Thoracic aorta (tissue), 2 donors: ENCODE data around the gene PLAAT5. TPM values are rescaled to one million over a fixed set of nuclear protein-coding genes. Genes with fewer than 3 reads are reported as not detected.

Source experiments
- ATAC-seq: fragments of 150-250 bp; one replicate; pipeline ENCODE4 v1.8.0; 2017; ENCODE audit warnings: low read depth; ENCODE audit not compliant: insufficient number of reproducible peaks, low FRiP score
- DNase-seq: peaks from one replicate; pipeline ENCODE4 v3.0.0-alpha.2; 2020; ENCODE audit warnings: low spot score
- H3K27ac ChIP-seq, 2 donors: fragments of 200-600 bp; sonication (generic); 1 replicate in 1 of 2; 2 replicates in 1 of 2; pipeline ENCODE4 v1.5.1; 2016; ENCODE audit warnings: mild to moderate bottlenecking in 2 of 2, moderate library complexity in 2 of 2
- H3K27me3 ChIP-seq: fragments of 200-600 bp; sonication (generic); replicated peaks from 2 replicates; pipeline ENCODE4 v1.6.0; 2016; ENCODE audit warnings: mild to moderate bottlenecking; ENCODE audit not compliant: insufficient read depth
- H3K36me3 ChIP-seq: fragments of 200-600 bp; sonication (generic); one replicate; pipeline ENCODE4 v1.5.1; 2016
- H3K4me1 ChIP-seq, 2 donors: fragments of 200-600 bp; sonication (generic); 1 replicate in 1 of 2; 2 replicates in 1 of 2; pipeline versions ENCODE4 v1.5.1 to v1.6.0; 2016; ENCODE audit warnings: low read depth in 2 of 2, mild to moderate bottlenecking in 1 of 2; ENCODE audit not compliant: control insufficient read depth in 1 of 2
- H3K4me3 ChIP-seq: fragments of 200-600 bp; sonication (generic); 2 replicates; pipeline ENCODE4 v1.5.1; 2016; ENCODE audit warnings: mild to moderate bottlenecking
- H3K9me3 ChIP-seq: fragments of 200-600 bp; sonication (generic); 2 replicates; pipeline ENCODE4 v1.5.1; 2016
- CTCF ChIP-seq: fragments of 200-600 bp; sonication (generic); IDR thresholded peaks from one replicate; pipeline ENCODE4 v1.5.1; 2019; ENCODE audit warnings: antibody characterized with exemption
- total RNA-seq, 2 donors: library from RNA; depleted of rRNA; stranded (reverse); fragments of >200 nt; gene quantifications; one replicate each; pipeline versions ENCODE4 v1.1.0 to v1.2.3, GENCODE V29; 2016

The PLAAT5 gene
- 1 to 10 TPM in 1 of 2 donors, under 1 TPM in 1; 0.49 to 1.8 TPM for total RNA-seq

- Histone ChIP-seq H3K9me3 (peaks cover 4% of the 10 kb centered on the region), H3K27ac (peak within 1 kb of the TSS in 1 of 2 donors; percentile 56), H3K4me3 (peak within 1 kb of the TSS; percentile 76), H3K4me1 (peaks cover 6 to 13% of the 10 kb centered on the region in 2 donors), H3K27me3 (no peaks in the 10 kb centered on the region), H3K36me3 (no peaks in the 10 kb centered on the region)
- no peak for TF ChIP-seq CTCF
- ATAC-seq (no peak), DNase-seq (no peak)
These were observed at the start of gene PLAAT5 for GRCh38 chr11:63490551-63491239. PLAAT5 (minus strand) TSS chr11:63491167; CDS start chr11:63491034, 133 bp downstream.

- DNase-seq (peak; percentile 52), ATAC-seq (peak; percentile 74)
These were observed 46.5 kb upstream of the PLAAT5 start for GRCh38 chr11:63537293-63538101.

GRCh38 chr11:63536669-63537292 lies 45.8 kb upstream of the PLAAT5 start, which contains the start of gene PLAAT4:
PLAAT4 (plus strand) TSS chr11:63536808; CDS start chr11:63536869, 61 bp downstream.
- no peaks in the 10 kb centered on the region for H3K27me3 ChIP-seq
- peak within 1 kb of the TSS; percentile 74 for H3K4me3 ChIP-seq
- no peaks in the 10 kb centered on the region for H3K36me3 ChIP-seq
- TF ChIP-seq CTCF, result no peak
- ATAC-seq, result no peak
- no peak for DNase-seq
- no peaks in the 10 kb centered on the region for H3K9me3 ChIP-seq
- H3K27ac ChIP-seq, result peak within 1 kb of the TSS; percentile 86 to 89
- H3K4me1 ChIP-seq, result peaks cover 18 to 42% of the 10 kb centered on the region in 2 donors

More at GRCh38 chr11:63537293-63538101, 46.5 kb upstream of the PLAAT5 start:
- no peaks in the 10 kb centered on the region for H3K36me3 ChIP-seq
- peak overlapping the region; percentile 74 for H3K4me3 ChIP-seq
- H3K4me1 ChIP-seq, result peaks cover 11 to 35% of the 10 kb centered on the region in 2 donors
- no peaks in the 10 kb centered on the region for H3K9me3 ChIP-seq
- H3K27me3 ChIP-seq, result no peaks in the 10 kb centered on the region
- TF ChIP-seq CTCF, result no peak
- H3K27ac ChIP-seq, result peak overlapping the region; percentile 86 to 89

- no peak for TF ChIP-seq CTCF
- Histone ChIP-seq H3K36me3 (no peaks in the 10 kb centered on the region), H3K4me1 (peaks cover 22 to 50% of the 10 kb centered on the region in 2 donors)
These were observed 44.8 kb upstream of the PLAAT5 start for GRCh38 chr11:63535734-63536133.

More at GRCh38 chr11:63535734-63536133, 44.8 kb upstream of the PLAAT5 start:
- Histone ChIP-seq H3K27me3 (no peaks in the 10 kb centered on the region), H3K27ac (peak overlapping the region in 1 of 2 donors; percentile 86), H3K9me3 (no peaks in the 10 kb centered on the region), H3K4me3 (no peak overlapping the region)
- ATAC-seq (no peak), DNase-seq (no peak)
